ENCODE results near the gene TOMT. TPM values are rescaled to one million over a fixed set of nuclear protein-coding genes. Genes with fewer than 3 reads are reported as not detected.
A peak's percentile ranks its signal among the peaks of the same experiment; 100 is the strongest.

TOMT gene
- total RNA-seq, 1 donor from 2014 or later: not detected

DNA sequence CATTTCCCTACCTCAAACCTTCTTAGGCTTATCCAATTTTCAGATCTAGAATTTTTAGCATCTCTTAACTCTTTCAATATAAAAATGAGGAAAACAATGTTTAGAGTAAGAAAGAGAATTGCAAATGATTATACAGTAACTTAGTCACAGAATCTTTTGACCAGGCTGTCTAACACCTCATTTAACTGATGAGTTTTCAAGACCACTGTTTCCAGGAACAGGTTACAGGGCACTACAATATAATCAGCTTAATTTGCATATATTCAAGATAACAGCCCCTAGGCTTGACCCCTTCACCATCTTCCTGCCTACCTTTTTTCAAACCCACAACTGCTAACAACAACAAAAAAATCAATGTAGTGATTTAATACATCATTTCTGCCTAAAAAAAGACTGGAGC lies 38.0 kb upstream of the TOMT start:
- Mint-ChIP-seq H3K36me3 (ENCODE audit: low read depth) (peaks cover 3% of the 10 kb centered on the region), H3K4me1 (peaks cover 34% of the 10 kb centered on the region), H3K27ac (ENCODE audit: unreplicated experiment) (no peak overlapping the region), H3K9me3 (no peaks in the 10 kb centered on the region), H3K4me3 (no peak overlapping the region), H3K27me3 (ENCODE audit: low read depth) (no peaks in the 10 kb centered on the region)
- TF ChIP-seq, protein P1, sequence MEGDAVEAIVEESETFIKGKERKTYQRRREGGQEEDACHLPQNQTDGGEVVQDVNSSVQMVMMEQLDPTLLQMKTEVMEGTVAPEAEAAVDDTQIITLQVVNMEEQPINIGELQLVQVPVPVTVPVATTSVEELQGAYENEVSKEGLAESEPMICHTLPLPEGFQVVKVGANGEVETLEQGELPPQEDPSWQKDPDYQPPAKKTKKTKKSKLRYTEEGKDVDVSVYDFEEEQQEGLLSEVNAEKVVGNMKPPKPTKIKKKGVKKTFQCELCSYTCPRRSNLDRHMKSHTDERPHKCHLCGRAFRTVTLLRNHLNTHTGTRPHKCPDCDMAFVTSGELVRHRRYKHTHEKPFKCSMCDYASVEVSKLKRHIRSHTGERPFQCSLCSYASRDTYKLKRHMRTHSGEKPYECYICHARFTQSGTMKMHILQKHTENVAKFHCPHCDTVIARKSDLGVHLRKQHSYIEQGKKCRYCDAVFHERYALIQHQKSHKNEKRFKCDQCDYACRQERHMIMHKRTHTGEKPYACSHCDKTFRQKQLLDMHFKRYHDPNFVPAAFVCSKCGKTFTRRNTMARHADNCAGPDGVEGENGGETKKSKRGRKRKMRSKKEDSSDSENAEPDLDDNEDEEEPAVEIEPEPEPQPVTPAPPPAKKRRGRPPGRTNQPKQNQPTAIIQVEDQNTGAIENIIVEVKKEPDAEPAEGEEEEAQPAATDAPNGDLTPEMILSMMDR (conservative IDR thresholded peaks at IDR 0.05): no peak
- no peak for DNase-seq (ENCODE audit: low read depth, low spot score)

DNA sequence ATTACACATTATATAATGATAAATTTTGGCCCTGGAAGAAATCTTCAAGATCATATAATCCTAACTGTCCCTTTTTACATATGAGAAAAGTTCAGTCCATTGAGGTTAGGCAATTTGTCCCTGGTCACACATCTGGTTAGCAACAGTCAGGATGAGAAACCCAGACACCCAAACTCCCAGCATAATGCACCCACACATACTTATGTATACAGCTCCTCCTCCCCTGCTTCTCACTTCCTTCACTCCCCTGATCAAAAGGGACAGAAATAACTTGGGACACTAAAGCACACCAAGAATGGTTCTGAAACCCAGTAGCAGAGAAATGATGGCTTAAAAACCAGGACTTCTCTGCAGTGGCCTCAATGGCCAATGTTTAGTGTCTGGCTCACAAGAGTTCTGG lies 36.5 kb upstream of the TOMT start:
- no peak for DNase-seq (ENCODE audit: low read depth, low spot score)
- H3K36me3 Mint-ChIP-seq (ENCODE audit: low read depth): peaks cover 3% of the 10 kb centered on the region
- H3K4me3 Mint-ChIP-seq: no peak overlapping the region
- TF ChIP-seq, protein P1 (conservative IDR thresholded peaks at IDR 0.05): no peak
- peaks cover 43% of the 10 kb centered on the region for H3K4me1 Mint-ChIP-seq
- H3K27me3 Mint-ChIP-seq (ENCODE audit: low read depth): no peaks in the 10 kb centered on the region
- peak overlapping the region; percentile 15 for H3K27ac Mint-ChIP-seq (ENCODE audit: unreplicated experiment)
- no peaks in the 10 kb centered on the region for H3K9me3 Mint-ChIP-seq

DNA sequence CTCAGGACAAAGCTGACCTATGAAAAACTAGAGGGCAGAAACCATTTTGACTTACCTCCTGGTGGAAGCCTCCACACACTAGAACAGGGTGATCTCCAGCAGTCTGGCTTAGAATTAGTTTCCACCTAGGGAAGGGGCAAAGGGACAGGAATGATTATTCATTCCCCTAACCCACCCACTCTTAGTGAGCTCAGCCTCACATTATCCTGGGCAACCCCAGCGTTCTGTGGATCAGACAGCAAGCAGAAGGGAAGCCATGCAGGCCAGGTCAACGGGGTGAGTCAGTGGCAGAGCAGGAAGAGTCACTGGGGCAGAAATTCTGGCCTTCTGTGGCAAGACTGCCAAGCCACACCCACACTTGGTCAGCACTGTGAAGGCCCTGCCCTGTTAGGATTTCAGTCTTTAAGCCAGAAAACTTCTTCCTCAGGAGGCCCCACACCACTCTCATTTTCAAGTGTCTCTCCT lies 35.9 kb upstream of the TOMT start:
- Mint-ChIP-seq H3K4me1 (peaks cover 43% of the 10 kb centered on the region), H3K4me3 (no peak overlapping the region), H3K27ac (ENCODE audit: unreplicated experiment) (no peak overlapping the region), H3K27me3 (ENCODE audit: low read depth) (no peaks in the 10 kb centered on the region), H3K9me3 (no peaks in the 10 kb centered on the region), H3K36me3 (ENCODE audit: low read depth) (peaks cover 3% of the 10 kb centered on the region)
- TF ChIP-seq, protein P1 (conservative IDR thresholded peaks at IDR 0.05): no peak
- DNase-seq (ENCODE audit: low read depth, low spot score): no peak

DNA sequence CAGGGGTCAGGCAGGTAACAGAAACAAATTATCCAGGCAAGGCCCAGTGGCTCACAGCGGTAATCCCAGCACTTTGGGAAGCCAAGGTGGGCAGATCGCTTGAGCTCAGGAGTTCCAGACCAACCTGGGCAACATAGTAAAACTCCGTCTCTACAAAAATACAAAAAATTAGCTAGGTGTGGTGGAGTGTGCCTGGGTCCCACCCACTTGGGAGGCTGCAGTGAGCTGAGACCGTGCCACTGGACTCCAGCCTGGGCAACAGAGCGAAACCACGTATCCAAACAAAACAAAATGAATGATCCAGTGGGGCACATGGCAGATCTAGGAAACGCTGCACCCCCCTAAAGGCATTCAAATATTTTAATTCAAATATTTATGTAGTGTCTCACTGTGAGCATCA lies 35.2 kb upstream of the TOMT start:
- H3K4me1 Mint-ChIP-seq: peaks cover 43% of the 10 kb centered on the region
- H3K27ac Mint-ChIP-seq (ENCODE audit: unreplicated experiment): peak overlapping the region; percentile 73
- no peak for DNase-seq (ENCODE audit: low read depth, low spot score)

DNA sequence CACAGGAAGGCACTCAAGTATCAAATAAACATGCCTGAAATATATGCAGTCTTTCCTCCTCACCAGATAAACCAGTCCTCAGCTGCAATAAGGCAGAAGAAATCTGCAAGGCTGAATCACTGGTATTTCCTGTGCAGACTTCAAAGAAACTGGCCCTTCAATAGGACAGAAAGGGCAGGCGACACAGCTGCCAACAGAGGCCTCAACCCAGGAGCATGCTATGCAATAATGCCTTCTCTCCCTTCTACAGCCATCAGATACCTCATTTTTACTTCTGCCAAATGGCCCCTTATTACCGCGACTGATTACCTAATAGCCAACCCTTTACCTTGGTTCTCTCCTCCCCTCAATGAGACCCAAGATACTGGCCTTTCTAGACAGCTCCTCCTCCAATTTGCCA lies 33.4 kb upstream of the TOMT start:
- DNase-seq (ENCODE audit: low read depth, low spot score): no peak
- H3K4me3 Mint-ChIP-seq: peak overlapping the region; percentile 17

More for the DNA sequence above, 35.2 kb upstream of the TOMT start:
- H3K36me3 Mint-ChIP-seq (ENCODE audit: low read depth): peaks cover 3% of the 10 kb centered on the region
- TF ChIP-seq, protein P1 (conservative IDR thresholded peaks at IDR 0.05): no peak
- no peaks in the 10 kb centered on the region for H3K27me3 Mint-ChIP-seq (ENCODE audit: low read depth)
- no peaks in the 10 kb centered on the region for H3K9me3 Mint-ChIP-seq
- H3K4me3 Mint-ChIP-seq: no peak overlapping the region

More for the DNA sequence above, 33.4 kb upstream of the TOMT start:
- Mint-ChIP-seq H3K4me1 (peaks cover 49% of the 10 kb centered on the region), H3K36me3 (ENCODE audit: low read depth) (peaks cover 3% of the 10 kb centered on the region), H3K27ac (ENCODE audit: unreplicated experiment) (no peak overlapping the region), H3K27me3 (ENCODE audit: low read depth) (no peaks in the 10 kb centered on the region), H3K9me3 (no peaks in the 10 kb centered on the region)
- TF ChIP-seq, protein P1 (conservative IDR thresholded peaks at IDR 0.05): no peak
